SH-SY5Y (cell line): ENCODE data around the gene RAI1.

ENCODE experiments used
- GATA2 ChIP-seq: IDR thresholded peaks from 2 replicates; pipeline ENCODE4 v1.6.1; 2011; ENCODE audit warnings: mild to moderate bottlenecking, low read depth, low read length
- GATA3 ChIP-seq: IDR thresholded peaks from 2 replicates; pipeline ENCODE4 v1.6.1; 2011; ENCODE audit warnings: low read depth, mild to moderate bottlenecking, low read length, moderate library complexity

The RAI1 gene

DNA sequence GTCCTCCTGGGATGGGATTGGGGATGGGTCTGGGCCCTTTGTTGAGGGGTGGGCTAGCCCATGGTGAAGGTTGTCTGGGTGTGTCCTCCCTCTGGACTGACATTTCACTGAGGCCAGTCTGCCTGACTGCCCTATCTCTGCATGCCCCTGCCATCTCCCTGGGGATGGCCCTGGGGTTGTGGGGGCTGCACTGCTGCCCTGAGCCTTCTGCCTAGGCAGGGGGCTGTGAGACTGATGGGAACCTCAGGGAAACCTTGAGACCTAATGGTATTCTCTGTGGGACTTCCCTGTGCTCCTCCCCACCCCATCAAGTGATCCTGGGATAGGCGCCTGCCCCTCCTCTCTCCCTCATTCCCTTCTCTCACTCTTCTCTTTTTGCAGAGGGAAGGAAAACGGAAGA is 19.9 kb downstream of the RAI1 start:
- TF ChIP-seq GATA2 (no peak), GATA3 (no peak)

DNA sequence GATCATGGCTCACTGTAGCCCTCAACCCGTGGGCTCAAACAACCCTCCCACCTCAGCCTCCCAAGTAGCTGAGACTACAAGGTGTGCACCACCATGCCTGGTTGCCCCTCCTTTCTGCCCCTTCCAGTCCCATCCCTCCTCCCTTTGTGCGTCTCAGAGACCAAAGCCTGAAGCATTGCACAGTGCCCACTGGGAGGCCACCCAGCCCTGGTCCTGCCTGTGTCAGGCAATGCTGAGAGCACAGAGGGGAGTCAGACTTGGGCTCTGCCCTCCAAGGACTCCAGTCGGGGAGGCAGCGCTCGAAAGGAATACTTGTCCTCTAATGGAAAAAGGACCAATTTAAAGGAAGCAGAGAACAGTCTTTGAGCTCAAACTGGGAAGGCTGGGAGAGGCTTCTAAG is 20.4 kb downstream of the RAI1 start:
- TF ChIP-seq GATA3 (no peak), GATA2 (no peak)

DNA sequence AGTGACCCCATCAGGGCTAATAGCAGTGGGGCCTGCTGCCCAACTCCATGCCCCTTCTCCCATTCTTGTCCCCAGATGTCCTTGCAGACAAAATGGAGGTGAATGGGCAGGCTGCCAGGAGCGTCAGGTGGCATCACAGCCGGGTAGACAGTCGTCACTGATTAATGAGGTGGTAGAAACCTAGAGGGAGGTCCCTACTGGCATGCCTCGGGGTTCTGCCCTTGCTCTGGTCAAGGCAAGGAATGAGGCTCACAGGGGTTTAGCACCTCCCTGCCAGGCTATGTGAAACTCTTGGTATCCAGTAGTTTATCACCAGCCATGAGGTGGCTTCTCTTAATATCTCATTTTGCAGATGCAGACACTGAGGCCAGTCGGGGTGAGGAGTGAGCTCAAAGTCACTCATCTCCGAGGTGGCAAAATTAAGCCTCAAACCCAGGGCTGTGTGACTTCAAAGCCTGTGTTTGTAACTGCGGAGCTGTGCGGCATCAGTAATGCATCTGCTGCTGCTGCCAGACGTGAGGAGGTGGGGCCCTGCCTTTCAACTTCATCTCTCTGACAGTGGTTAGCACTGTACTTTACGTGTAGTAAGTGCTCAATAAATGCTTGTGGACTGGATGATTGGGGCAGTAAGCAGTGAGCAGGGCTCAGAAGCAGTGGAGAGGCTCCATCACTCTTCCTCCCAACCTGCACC is 21.3 kb downstream of the RAI1 start:
- TF ChIP-seq GATA3, result no peak
- no peak for TF ChIP-seq GATA2

DNA sequence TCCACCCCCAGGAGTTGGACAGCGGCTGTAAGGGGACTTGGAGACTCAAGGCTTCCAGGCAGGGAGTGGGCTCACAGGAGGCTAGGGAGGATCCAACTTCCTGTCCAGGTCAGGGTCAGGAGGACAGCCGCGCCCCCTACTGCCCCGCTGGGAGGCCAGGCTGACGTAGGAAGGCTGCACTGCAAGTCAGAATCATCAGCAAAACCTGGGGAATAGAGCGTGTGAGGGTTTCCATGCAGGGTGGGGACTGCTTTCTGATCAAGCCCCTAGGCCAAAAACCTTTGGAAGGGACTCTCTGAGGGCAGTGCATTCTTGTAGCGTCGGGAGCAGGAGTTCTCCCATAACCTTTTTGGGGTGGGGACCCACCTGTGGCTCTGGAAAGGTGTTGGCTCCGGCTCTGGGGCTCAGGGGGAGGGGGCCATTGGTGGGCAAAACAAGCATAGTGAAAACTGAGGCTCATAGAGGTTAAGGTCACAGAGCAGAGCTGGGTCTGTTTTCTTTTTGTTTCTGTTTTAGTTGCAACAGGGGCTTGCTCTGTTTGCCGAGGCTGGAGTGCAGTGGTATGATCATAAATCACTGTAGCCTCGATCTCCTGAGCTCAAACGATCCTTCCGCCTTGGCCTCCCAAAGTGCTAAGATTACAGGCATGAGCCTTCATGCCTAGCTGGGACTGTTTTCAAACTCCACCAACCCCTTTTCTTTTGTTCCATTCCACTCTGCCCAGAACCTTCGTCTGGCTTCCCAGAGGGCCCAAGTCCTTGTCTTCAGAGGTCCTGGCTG is 22.1 kb downstream of the RAI1 start:
- TF ChIP-seq GATA3 (no peak), GATA2 (no peak)

DNA sequence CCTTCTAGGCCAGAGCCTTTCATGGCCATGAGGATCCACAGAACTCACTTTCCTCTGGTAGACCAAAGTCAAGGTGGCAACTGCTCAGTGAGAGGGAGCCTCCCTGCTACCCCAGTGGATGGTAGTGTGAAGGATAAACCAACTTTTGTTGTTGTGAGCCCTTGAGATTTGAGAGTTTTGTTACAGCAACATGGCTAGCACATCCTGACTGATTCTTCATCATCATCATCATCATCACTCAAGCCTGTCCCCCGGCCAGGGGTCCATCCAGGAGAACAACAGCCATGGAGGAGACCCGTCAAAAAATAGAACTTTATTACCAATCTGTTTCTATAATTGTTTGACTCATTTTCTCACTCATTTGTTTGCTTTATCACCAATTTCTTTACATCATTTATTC is 23.7 kb downstream of the RAI1 start:
- TF ChIP-seq GATA3 (no peak), GATA2 (no peak)

GRCh38 chr17:17706140-17707060 is 25.1 kb downstream of the RAI1 start:
- TF ChIP-seq GATA2 (no peak), GATA3 (no peak)

GRCh38 chr17:17708295-17708694 is 27.0 kb downstream of the RAI1 start:
- TF ChIP-seq GATA3 (no peak), GATA2 (no peak)

- TF ChIP-seq GATA2 (no peak), GATA3 (no peak)
Observed at GRCh38 chr17:17708816-17709215, 27.6 kb downstream of the RAI1 start.

- TF ChIP-seq GATA3, result no peak
- TF ChIP-seq GATA2, result no peak
Observed at GRCh38 chr17:17709815-17710321, 28.6 kb downstream of the RAI1 start.

DNA sequence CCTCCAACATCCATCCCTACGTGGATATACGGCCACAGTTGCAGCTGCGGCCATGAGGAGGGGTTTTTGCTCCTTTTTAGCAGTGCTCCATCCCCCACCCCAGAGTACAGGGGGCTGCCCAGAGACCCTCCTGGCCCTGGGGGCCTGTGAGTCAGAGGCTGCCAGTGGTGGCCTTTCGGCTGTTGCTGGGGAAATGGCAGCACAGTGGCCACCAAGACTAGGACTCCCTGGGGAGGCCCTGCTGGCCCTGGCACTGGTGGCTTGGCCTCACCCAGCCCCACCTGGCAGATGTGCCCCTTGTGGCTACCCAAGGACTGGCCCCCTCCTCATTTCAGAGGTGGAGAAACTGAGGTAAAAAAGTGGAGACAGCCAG is 29.1 kb downstream of the RAI1 start:
- TF ChIP-seq GATA2, result no peak

GRCh38 chr17:17710728-17711541 is 29.7 kb downstream of the RAI1 start:
- TF ChIP-seq GATA2 (no peak), GATA3 (no peak)

- TF ChIP-seq GATA3 (no peak), GATA2 (no peak)
Observed at GRCh38 chr17:17711641-17712162, 30.4 kb downstream of the RAI1 start.

- TF ChIP-seq GATA2 (no peak), GATA3 (no peak)
Observed at GRCh38 chr17:17712268-17712924, 31.1 kb downstream of the RAI1 start.
